GM12874 (cell line): Measurements from ENCODE around the gene ITGB3BP.

Experiments
- CTCF ChIP-seq: IDR thresholded peaks from 2 replicates; pipeline ENCODE4 v1.5.1; 2011; ENCODE audit warnings: low read depth, mild to moderate bottlenecking, control low read depth, low read length, moderate library complexity; ENCODE audit not compliant: insufficient read depth

The ITGB3BP gene

GRCh38 chr1:63501256-63501655 is 21.8 kb downstream of the ITGB3BP start:
- TF ChIP-seq CTCF: no peak

GRCh38 chr1:63498106-63498505 is 24.9 kb downstream of the ITGB3BP start:
- no peak for TF ChIP-seq CTCF

GRCh38 chr1:63497577-63497976 is 25.4 kb downstream of the ITGB3BP start:
- TF ChIP-seq CTCF: no peak

GRCh38 chr1:63487336-63488065 is 35.5 kb downstream of the ITGB3BP start:
- TF ChIP-seq CTCF: no peak

- no peak for TF ChIP-seq CTCF
Observed at GRCh38 chr1:63486629-63487028, 36.4 kb downstream of the ITGB3BP start.

GRCh38 chr1:63480057-63480456 is 43.0 kb downstream of the ITGB3BP start:
- TF ChIP-seq CTCF: no peak

GRCh38 chr1:63475761-63476160 is 47.3 kb downstream of the ITGB3BP start:
- no peak for TF ChIP-seq CTCF
